B cell (primary cell): ENCODE data around the gene TWIST2. TPM values are rescaled to one million over a fixed set of nuclear protein-coding genes. Genes with fewer than 3 reads are reported as not detected.

Experiments used
- ATAC-seq: fragments of 200-7000 bp; cut with Tn5 transposase; one replicate; pipeline ENCODE4 v1.10.0; 2021; ENCODE audit warnings: low read depth, mild to moderate bottlenecking, moderate number of reproducible peaks, moderate library complexity
- CTCF ChIA-PET: fragments of 350-600 bp; sonication (Branson Sonifier 250); formaldehyde crosslinking; loops from one replicate; lab custom pipeline; 2021; ENCODE audit warnings: antibody characterized with exemption, inconsistent platforms; lab: Charles Lee
- POLR2A ChIA-PET: fragments of 350-600 bp; sonication (Branson Sonifier 250); formaldehyde crosslinking; loops from one replicate; lab custom pipeline; 2021; ENCODE audit warnings: antibody characterized with exemption; lab: Charles Lee
- DNase-seq: peaks from one replicate; pipeline ENCODE4 v3.0.0; 2013
- H2AFZ ChIP-seq: 2 replicates; pipeline ENCODE4 v1.6.1; 2012; ENCODE audit warnings: mild to moderate bottlenecking, low read depth, low read length; ENCODE audit not compliant: insufficient read depth, poor library complexity, severe bottlenecking
- H3K27ac ChIP-seq, 2 donors: 1 replicate in 1 of 2; 2 replicates in 1 of 2; pipeline ENCODE4 v1.5.1; 2012 to 2013; ENCODE audit warnings: low read length in 2 of 2, mild to moderate bottlenecking in 2 of 2, moderate library complexity in 1 of 2
- H3K27me3 ChIP-seq, 4 experiments: fragments of 200-600 bp in 1 of 4; sonication (generic) in 1 of 4; replicated peaks in 1 of 4; 1 replicate in 2 of 4; 2 replicates in 2 of 4; pipeline versions ENCODE4 v1.6.1 to v1.7.0; 2013 to 2016; ENCODE audit warnings: low read length in 3 of 4, mild to moderate bottlenecking in 2 of 4, mixed read lengths in 1 of 4, moderate library complexity in 1 of 4; ENCODE audit not compliant: insufficient read depth in 4 of 4, control insufficient read depth in 3 of 4; ENCODE audit errors: control extremely low read depth in 1 of 4
- H3K36me3 ChIP-seq, 2 experiments: replicated peaks in 1 of 2; 1 replicate in 1 of 2; 2 replicates in 1 of 2; pipeline versions ENCODE4 v1.6.1 to v1.7.1; 2013; ENCODE audit warnings: low read length in 1 of 2; ENCODE audit not compliant: insufficient read depth in 2 of 2, control insufficient read depth in 1 of 2; ENCODE audit errors: control extremely low read depth in 1 of 2, extremely low read depth in 1 of 2
- H3K4me1 ChIP-seq, 2 donors: fragments of 200-600 bp in 1 of 2; sonication (generic) in 1 of 2; 1 replicate in 1 of 2; 2 replicates in 1 of 2; pipeline versions ENCODE4 v1.5.1 to v1.6.1; 2013 to 2017; ENCODE audit warnings: low read length in 2 of 2; ENCODE audit not compliant: control insufficient read depth in 2 of 2, insufficient read depth in 2 of 2
- H3K4me2 ChIP-seq: replicated peaks from 2 replicates; pipeline ENCODE3; 2012; ENCODE audit warnings: mild to moderate bottlenecking, low read depth, low read length; ENCODE audit not compliant: poor library complexity, severe bottlenecking
- H3K4me3 ChIP-seq, 5 experiments: fragments of 200-600 bp in 1 of 5; sonication (generic) in 1 of 5; 1 replicate in 3 of 5; 2 replicates in 2 of 5; pipeline versions ENCODE4 v1.5.1 to v1.7.0; 2011 to 2016; ENCODE audit warnings: low read length in 4 of 5, mild to moderate bottlenecking in 4 of 5, low read depth in 2 of 5, control low read depth in 1 of 5, moderate library complexity in 1 of 5; ENCODE audit not compliant: insufficient read depth in 1 of 5; ENCODE audit errors: control extremely low read depth in 1 of 5, extremely low read depth in 1 of 5
- H3K79me2 ChIP-seq: fragments of 200-600 bp; sonication (generic); one replicate; pipeline ENCODE4 v1.6.0; 2016; ENCODE audit warnings: low read length; ENCODE audit not compliant: control insufficient read depth, insufficient read depth
- H3K9ac ChIP-seq: fragments of 200-600 bp; sonication (generic); 2 replicates; pipeline ENCODE4 v1.6.1; 2017; ENCODE audit warnings: mild to moderate bottlenecking, low read length, moderate library complexity
- H3K9me3 ChIP-seq, 3 donors: one replicate each; pipeline versions ENCODE4 v1.6.1 to v1.7.1; 2013; ENCODE audit warnings: low read length in 2 of 3; ENCODE audit not compliant: control insufficient read depth in 2 of 3, insufficient read depth in 1 of 3; ENCODE audit errors: control extremely low read depth in 1 of 3
- H4K20me1 ChIP-seq: 2 replicates; pipeline ENCODE4 v1.6.0; 2012; ENCODE audit warnings: mild to moderate bottlenecking, low read length; ENCODE audit not compliant: insufficient read depth, control insufficient read depth, poor library complexity, severe bottlenecking
- H3K27ac Mint-ChIP-seq: one replicate; pipeline ENCODE4 v1.8.0; 2021; ENCODE audit warnings: mixed read lengths
- H3K27me3 Mint-ChIP-seq: one replicate; pipeline ENCODE4 v1.8.0; 2021; ENCODE audit warnings: mixed read lengths
- H3K4me1 Mint-ChIP-seq: one replicate; pipeline ENCODE4 v1.8.0; 2021; ENCODE audit warnings: mixed read lengths
- H3K4me3 Mint-ChIP-seq: one replicate; pipeline ENCODE4 v1.8.0; 2021; ENCODE audit warnings: mixed read lengths
- H3K9me3 Mint-ChIP-seq: one replicate; pipeline ENCODE4 v1.8.0; 2022; ENCODE audit warnings: mixed read lengths; ENCODE audit not compliant: insufficient read depth
- CTCF ChIP-seq: fragments of 200-600 bp; IDR thresholded peaks from one replicate; pipeline ENCODE4 v1.8.0; 2022; ENCODE audit warnings: antibody characterized with exemption, mild to moderate bottlenecking
- EZH2 ChIP-seq: IDR thresholded peaks from 2 replicates; pipeline ENCODE4 v1.6.1; 2012; ENCODE audit warnings: borderline replicate concordance, low read depth, mild to moderate bottlenecking, moderate library complexity, low read length; ENCODE audit not compliant: insufficient read depth, poor library complexity, severe bottlenecking
- WGBS: methylation state at CpG from one replicate; pipeline ENCODE4 v1.1.5; 2013; ENCODE audit warnings: missing lambda C conversion rate; ENCODE audit not compliant: insufficient coverage; 5-methylcytosine and 5-hydroxymethylcytosine counted together
- intact Hi-C: fragments of 100-400 bp; cut with micrococcal nuclease; formaldehyde crosslinking; loops from one replicate; pipeline ENCODE4 v1.10.0; 2022
- polyA plus RNA-seq: library from polyadenylated mRNA; depleted of rRNA; stranded (reverse); fragments of >200 nt; gene quantifications from 2 replicates; pipeline ENCODE4 v1.2.3, GENCODE V29; 2012
- total RNA-seq, 2 donors: library from RNA; stranded (reverse); fragments of 120-200 nt in 1 of 2; gene quantifications; 1 replicate in 1 of 2; 2 replicates in 1 of 2; pipeline versions ENCODE4 v1.2.3 to v1.2.4, GENCODE V29; 2013 to 2022

TWIST2 gene
- total and polyA plus RNA-seq, 2 donors (not counting 1 experiment from before 2014, with no cell fraction given), result 0.07 TPM; not detected in 1

- H4K20me1 ChIP-seq, result no peaks in the 10 kb centered on the region
- DNase-seq (no peak), ATAC-seq (no peak)
- no peak overlapping the region for H3K27ac ChIP-seq
- ChIA-PET POLR2A (no interaction called here), CTCF (no interaction called here)
- no peak overlapping the region for H3K4me3 Mint-ChIP-seq
- H3K4me1 ChIP-seq, result peaks cover 0 to 3% of the 10 kb centered on the region in 2 donors
- no peak overlapping the region for H3K4me3 ChIP-seq
- WGBS, result 16% methylated on average over 36 of the region's 36 CpGs
- peaks cover 0 to 33% (median 9%) of the 10 kb centered on the region in 4 experiments for H3K27me3 ChIP-seq
- peaks cover 0 to 3% (median 0%) of the 10 kb centered on the region in 3 donors for H3K9me3 ChIP-seq
- H3K4me1 Mint-ChIP-seq, result no peaks in the 10 kb centered on the region
- no peak overlapping the region for H3K9ac ChIP-seq
- intact Hi-C loops, result no loop called here
- no peaks in the 10 kb centered on the region for H3K36me3 ChIP-seq
- peaks cover 49% of the 10 kb centered on the region for H3K27me3 Mint-ChIP-seq
- no peak overlapping the region for H3K4me2 ChIP-seq
- no peaks in the 10 kb centered on the region for H3K79me2 ChIP-seq
- TF ChIP-seq EZH2 (no peak), CTCF (no peak)
- no peaks in the 10 kb centered on the region for H3K9me3 Mint-ChIP-seq
- H2AFZ ChIP-seq, result no peak overlapping the region
- no peak overlapping the region for H3K27ac Mint-ChIP-seq
These were observed 748 bp downstream of the TWIST2 start for GRCh38 chr2:238848691-238848975.

GRCh38 chr2:238848976-238849853 is 1.3 kb downstream of the TWIST2 start:
- no peak overlapping the region for H3K4me2 ChIP-seq
- ATAC-seq, result no peak
- H3K4me1 Mint-ChIP-seq, result no peaks in the 10 kb centered on the region

More at GRCh38 chr2:238848976-238849853, 1.3 kb downstream of the TWIST2 start:
- Histone ChIP-seq H3K9me3 (peaks cover 0 to 3% (median 0%) of the 10 kb centered on the region in 3 donors), H3K36me3 (no peaks in the 10 kb centered on the region), H3K4me3 (no peak overlapping the region), H3K27ac (no peak overlapping the region), H3K9ac (no peak overlapping the region), H2AFZ (no peak overlapping the region), H4K20me1 (no peaks in the 10 kb centered on the region), H3K79me2 (no peaks in the 10 kb centered on the region), H3K27me3 (peaks cover 0 to 30% (median 6%) of the 10 kb centered on the region in 4 experiments), H3K4me1 (peaks cover 0 to 3% of the 10 kb centered on the region in 2 donors)
- DNase-seq, result no peak
- 13% methylated on average over 61 of the region's 70 CpGs for WGBS
- Mint-ChIP-seq H3K27ac (no peak overlapping the region), H3K9me3 (no peaks in the 10 kb centered on the region), H3K4me3 (no peak overlapping the region), H3K27me3 (peaks cover 46% of the 10 kb centered on the region)
- ChIA-PET POLR2A (no interaction called here), CTCF (no interaction called here)
- TF ChIP-seq CTCF (no peak), EZH2 (no peak)
- intact Hi-C loops, result no loop called here
